KMS-11 (cell line): ENCODE measurements around the gene ASCL5.

Source experiments
- H2AFZ ChIP-seq: fragments of 200-600 bp; sonication (generic); 2 replicates; pipeline ENCODE4 v1.6.1; 2016; ENCODE audit warnings: antibody characterized with exemption, mixed run types, low read depth
- H3K27ac ChIP-seq: fragments of 200-600 bp; sonication (generic); 2 replicates; pipeline ENCODE4 v1.6.1; 2016; ENCODE audit warnings: mild to moderate bottlenecking, mixed run types
- H3K27me3 ChIP-seq: fragments of 200-600 bp; sonication (generic); 2 replicates; pipeline ENCODE4 v1.6.1; 2017; ENCODE audit warnings: mild to moderate bottlenecking, low read depth, mixed run types, moderate library complexity; ENCODE audit not compliant: insufficient read depth
- H3K36me3 ChIP-seq: fragments of 200-600 bp; sonication (generic); 2 replicates; pipeline ENCODE4 v1.6.1; 2017; ENCODE audit warnings: mild to moderate bottlenecking, mixed run types; ENCODE audit not compliant: insufficient read depth
- H3K4me1 ChIP-seq: fragments of 200-600 bp; sonication (generic); 2 replicates; pipeline ENCODE4 v1.6.1; 2016; ENCODE audit warnings: mild to moderate bottlenecking, low read depth, mixed run types; ENCODE audit not compliant: poor library complexity, severe bottlenecking
- H3K4me2 ChIP-seq: fragments of 200-600 bp; sonication (generic); 2 replicates; pipeline ENCODE4 v1.7.0; 2016; ENCODE audit warnings: mild to moderate bottlenecking, mixed run types
- H3K4me3 ChIP-seq: fragments of 200-600 bp; sonication (generic); IDR thresholded peaks from 2 replicates; pipeline ENCODE4 v1.6.1; 2017; ENCODE audit warnings: low read depth, low read length, mixed read lengths; ENCODE audit not compliant: insufficient read depth
- H3K79me2 ChIP-seq: fragments of 200-600 bp; sonication (generic); 2 replicates; pipeline ENCODE4 v1.6.1; 2016; ENCODE audit warnings: low read depth, mixed run types; ENCODE audit not compliant: insufficient read depth
- H3K9ac ChIP-seq: fragments of 200-600 bp; sonication (generic); 2 replicates; pipeline ENCODE4 v1.6.1; 2016; ENCODE audit warnings: mild to moderate bottlenecking, mixed run types
- H4K20me1 ChIP-seq: fragments of 200-600 bp; sonication (generic); 2 replicates; pipeline ENCODE4 v1.6.1; 2016; ENCODE audit warnings: mild to moderate bottlenecking, mixed run types; ENCODE audit not compliant: insufficient read depth
- TF ChIP-seq, protein P1 (sequence below): fragments of 200-600 bp; sonication (generic); conservative IDR thresholded peaks from 2 replicates; pipeline ENCODE4 v1.6.1; 2017; ENCODE audit warnings: low read depth, mild to moderate bottlenecking, antibody characterized with exemption, low read length, moderate library complexity, mixed read lengths

ASCL5 gene

GRCh38 chr1:201115390-201115937, 11.5 kb downstream of the ASCL5 start:
- Histone ChIP-seq H3K4me1 (peaks cover 5% of the 10 kb centered on the region), H2AFZ (no peak overlapping the region), H3K4me2 (no peak overlapping the region), H4K20me1 (no peaks in the 10 kb centered on the region), H3K36me3 (no peaks in the 10 kb centered on the region), H3K27ac (no peak overlapping the region), H3K79me2 (no peaks in the 10 kb centered on the region), H3K27me3 (no peaks in the 10 kb centered on the region), H3K4me3 (no peak overlapping the region), H3K9ac (no peak overlapping the region)
- TF ChIP-seq, protein P1, sequence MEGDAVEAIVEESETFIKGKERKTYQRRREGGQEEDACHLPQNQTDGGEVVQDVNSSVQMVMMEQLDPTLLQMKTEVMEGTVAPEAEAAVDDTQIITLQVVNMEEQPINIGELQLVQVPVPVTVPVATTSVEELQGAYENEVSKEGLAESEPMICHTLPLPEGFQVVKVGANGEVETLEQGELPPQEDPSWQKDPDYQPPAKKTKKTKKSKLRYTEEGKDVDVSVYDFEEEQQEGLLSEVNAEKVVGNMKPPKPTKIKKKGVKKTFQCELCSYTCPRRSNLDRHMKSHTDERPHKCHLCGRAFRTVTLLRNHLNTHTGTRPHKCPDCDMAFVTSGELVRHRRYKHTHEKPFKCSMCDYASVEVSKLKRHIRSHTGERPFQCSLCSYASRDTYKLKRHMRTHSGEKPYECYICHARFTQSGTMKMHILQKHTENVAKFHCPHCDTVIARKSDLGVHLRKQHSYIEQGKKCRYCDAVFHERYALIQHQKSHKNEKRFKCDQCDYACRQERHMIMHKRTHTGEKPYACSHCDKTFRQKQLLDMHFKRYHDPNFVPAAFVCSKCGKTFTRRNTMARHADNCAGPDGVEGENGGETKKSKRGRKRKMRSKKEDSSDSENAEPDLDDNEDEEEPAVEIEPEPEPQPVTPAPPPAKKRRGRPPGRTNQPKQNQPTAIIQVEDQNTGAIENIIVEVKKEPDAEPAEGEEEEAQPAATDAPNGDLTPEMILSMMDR: no peak

- Histone ChIP-seq H3K27ac (0 out of 2 replicates have a peak overlapping the region, but pooled peaks have one; percentile 19), H3K4me3 (peak overlapping the region; percentile 90), H3K27me3 (no peaks in the 10 kb centered on the region), H2AFZ (peak overlapping the region; percentile 85), H3K4me1 (peaks cover 5% of the 10 kb centered on the region), H3K9ac (peak overlapping the region; percentile 65), H3K4me2 (peak overlapping the region; percentile 74), H3K36me3 (no peaks in the 10 kb centered on the region), H3K79me2 (no peaks in the 10 kb centered on the region), H4K20me1 (no peaks in the 10 kb centered on the region)
- TF ChIP-seq, protein P1: peak; percentile 88
These were observed 12.5 kb downstream of the ASCL5 start for GRCh38 chr1:201114245-201115131.

DNA sequence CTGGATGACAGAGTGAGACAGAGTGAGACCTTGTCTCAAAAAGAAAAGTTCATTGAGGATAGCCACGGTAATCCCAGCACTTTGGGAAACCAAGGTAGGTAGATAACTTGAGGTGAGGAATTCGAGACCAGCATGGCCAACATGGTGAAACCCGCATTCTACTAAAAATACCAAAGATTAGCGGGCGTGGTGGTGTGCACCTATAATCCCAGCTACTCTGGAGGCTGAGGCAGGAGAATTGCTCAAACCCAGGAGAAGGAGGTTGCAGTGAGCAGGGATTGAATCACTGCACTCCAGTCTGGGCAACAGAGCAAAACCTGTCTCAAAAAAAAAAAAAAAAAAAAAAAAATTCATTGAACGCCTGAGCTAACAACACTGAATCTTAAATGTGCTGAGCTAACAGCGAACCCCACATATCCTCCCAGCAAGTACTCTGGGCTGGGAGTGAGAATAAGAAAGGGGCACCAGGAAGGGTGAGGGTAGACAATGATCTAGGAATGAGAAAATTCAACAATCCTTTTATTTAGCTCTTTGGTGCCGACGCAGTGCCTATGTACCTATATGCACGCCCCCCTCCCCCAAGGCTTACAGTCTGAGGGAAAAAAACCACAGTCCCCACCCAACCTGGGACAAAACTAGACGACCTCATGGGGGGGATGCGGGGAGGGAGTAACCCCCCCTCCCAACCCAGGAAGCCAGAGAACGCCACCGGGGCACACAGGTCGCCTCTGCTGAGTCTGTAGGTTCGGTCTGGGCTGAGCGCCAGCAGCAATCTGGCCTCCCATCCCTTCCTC, 13.3 kb downstream of the ASCL5 start:
- Histone ChIP-seq H3K4me3 (no peak overlapping the region), H3K27ac (0 out of 2 replicates have a peak overlapping the region, but pooled peaks have one; percentile 19)

GRCh38 chr1:201112926-201113325, 14.1 kb downstream of the ASCL5 start:
- Histone ChIP-seq H3K27ac (no peak overlapping the region), H3K9ac (no peak overlapping the region), H3K36me3 (no peaks in the 10 kb centered on the region), H3K79me2 (no peaks in the 10 kb centered on the region), H3K4me2 (no peak overlapping the region), H4K20me1 (no peaks in the 10 kb centered on the region), H3K27me3 (no peaks in the 10 kb centered on the region), H3K4me3 (no peak overlapping the region), H3K4me1 (peaks cover 5% of the 10 kb centered on the region), H2AFZ (no peak overlapping the region)
- TF ChIP-seq, protein P1: no peak

More for the DNA sequence above, 13.3 kb downstream of the ASCL5 start:
- Histone ChIP-seq H3K9ac (peak overlapping the region; percentile 65), H3K4me2 (peak overlapping the region; percentile 74), H3K27me3 (no peaks in the 10 kb centered on the region), H4K20me1 (no peaks in the 10 kb centered on the region), H3K36me3 (no peaks in the 10 kb centered on the region), H3K79me2 (no peaks in the 10 kb centered on the region), H3K4me1 (peaks cover 5% of the 10 kb centered on the region), H2AFZ (peak overlapping the region; percentile 85)
- TF ChIP-seq, protein P1: no peak
